Fibroblast of lung (primary cell): Measurements from ENCODE around the gene DGCR8. TPM values are rescaled to one million over a fixed set of nuclear protein-coding genes. Genes with fewer than 3 reads are reported as not detected.

Source experiments
- DNase-seq, 2 donors: peaks; one replicate each; pipeline versions ENCODE4 v3.0.0 to v3.0.0-alpha.2; 2010; ENCODE audit warnings: low read depth in 2 of 2
- H2AFZ ChIP-seq: 2 replicates; pipeline ENCODE4 v1.5.1; 2012; ENCODE audit warnings: low read length, control low read depth, inconsistent platforms
- H3K27ac ChIP-seq: 2 replicates; pipeline ENCODE4 v1.5.1; 2011; ENCODE audit warnings: low read length, control low read depth; ENCODE audit not compliant: insufficient read depth
- H3K27me3 ChIP-seq: 2 replicates; pipeline ENCODE4 v1.5.1; 2011; ENCODE audit warnings: mild to moderate bottlenecking, low read length; ENCODE audit not compliant: control insufficient read depth, insufficient read depth
- H3K36me3 ChIP-seq: 2 replicates; pipeline ENCODE4 v1.5.1; 2011; ENCODE audit warnings: low read length; ENCODE audit not compliant: control insufficient read depth, insufficient read depth
- H3K4me1 ChIP-seq: 2 replicates; pipeline ENCODE4 v1.5.1; 2011; ENCODE audit warnings: low read length; ENCODE audit not compliant: control insufficient read depth, insufficient read depth; ENCODE audit errors: extremely low read depth
- H3K4me2 ChIP-seq: 2 replicates; pipeline ENCODE4 v1.5.1; 2011; ENCODE audit warnings: low read length, control low read depth; ENCODE audit not compliant: insufficient read depth; ENCODE audit errors: extremely low read depth
- H3K4me3 ChIP-seq, 4 experiments: fragments of 200-600 bp in 1 of 4; sonication (generic) in 1 of 4; replicated peaks in 1 of 4; 2 replicates each; pipeline ENCODE4 v1.5.1; 2011 to 2016; ENCODE audit warnings: low read length in 4 of 4, low read depth in 3 of 4, mild to moderate bottlenecking in 3 of 4, control low read depth in 2 of 4, inconsistent platforms in 1 of 4, mixed read lengths in 1 of 4; ENCODE audit not compliant: insufficient read depth in 1 of 4; ENCODE audit errors: control extremely low read depth in 1 of 4
- H3K79me2 ChIP-seq: 2 replicates; pipeline ENCODE4 v1.5.1; 2012; ENCODE audit warnings: mild to moderate bottlenecking, low read length, inconsistent platforms; ENCODE audit not compliant: control insufficient read depth, insufficient read depth
- H3K9ac ChIP-seq: 2 replicates; pipeline ENCODE4 v1.5.1; 2011; ENCODE audit warnings: mild to moderate bottlenecking, low read length, control low read depth; ENCODE audit not compliant: insufficient read depth
- H3K9me3 ChIP-seq: 2 replicates; pipeline ENCODE4 v1.5.1; 2012; ENCODE audit warnings: low read depth, low read length; ENCODE audit not compliant: control insufficient read depth, insufficient read depth
- H4K20me1 ChIP-seq: 2 replicates; pipeline ENCODE4 v1.5.1; 2011; ENCODE audit warnings: low read length; ENCODE audit not compliant: control insufficient read depth, insufficient read depth; ENCODE audit errors: extremely low read depth
- EZH2 ChIP-seq: IDR thresholded peaks from 2 replicates; pipeline ENCODE4 v1.5.1; 2012; ENCODE audit warnings: low read length, control low read depth, mild to moderate bottlenecking; ENCODE audit errors: missing control alignments
- polyA plus RNA-seq, 2 donors: library from polyadenylated mRNA; depleted of rRNA in 1 of 2; stranded (reverse) in 1 of 2; unstranded in 1 of 2; fragments of >200 nt; gene quantifications; 2 replicates each; pipeline ENCODE4 v1.2.1, GENCODE V29; 2011 to 2012; ENCODE audit warnings: missing spikeins in 1 of 2
- total RNA-seq: library from RNA; depleted of rRNA; stranded (reverse); fragments of >200 nt; gene quantifications from 2 replicates; pipeline ENCODE4 v1.2.1, GENCODE V29; 2014
- TF ChIP-seq, protein P1 (sequence below), 2 donors: IDR thresholded peaks in 1 of 2; conservative IDR thresholded peaks in 1 of 2; 1 replicate in 1 of 2; 2 replicates in 1 of 2; pipeline ENCODE4 v1.5.1; 2011 to 2012; ENCODE audit warnings: low read length in 2 of 2, control low read depth in 1 of 2, inconsistent platforms in 1 of 2, low read depth in 1 of 2, mild to moderate bottlenecking in 1 of 2

DGCR8 gene
- total and polyA plus RNA-seq, 2 donors (not counting 1 experiment from before 2014, with no cell fraction given) = 18.8 to 21.3 TPM

DNA sequence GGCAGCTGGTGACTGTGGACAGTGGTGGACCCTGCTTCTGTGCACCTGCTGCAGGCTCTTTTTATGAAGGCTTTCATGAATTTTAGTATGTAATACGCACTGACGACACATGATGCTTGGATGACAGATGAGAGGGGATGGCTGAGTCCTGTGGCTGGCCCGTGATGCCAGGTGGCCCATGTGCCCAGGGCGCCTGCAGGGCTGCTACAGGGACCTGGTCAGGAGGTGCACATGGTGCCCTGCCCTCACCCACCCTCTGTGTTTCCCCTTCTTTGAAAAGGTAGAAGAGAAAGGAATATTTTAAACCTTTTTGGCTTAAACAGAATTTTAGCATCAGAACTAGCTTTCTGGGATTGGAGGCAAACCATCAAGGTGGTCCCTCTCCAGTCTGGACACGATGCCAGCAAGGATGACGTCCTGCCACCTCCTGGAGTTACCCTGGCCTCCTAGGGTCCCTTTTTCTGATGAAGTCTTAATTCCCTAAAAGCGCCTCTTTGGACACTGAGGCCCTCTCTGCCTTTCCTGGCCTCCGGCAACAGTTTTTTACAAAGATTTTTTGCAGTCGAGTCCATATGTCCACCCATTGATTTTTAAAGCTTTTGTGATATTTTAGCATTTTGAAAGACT lies 30.4 kb downstream of the DGCR8 start:
- no peaks in the 10 kb centered on the region for H3K27me3 ChIP-seq
- no peak overlapping the region for H3K4me2 ChIP-seq
- H3K9me3 ChIP-seq = no peaks in the 10 kb centered on the region
- TF ChIP-seq EZH2 = no peak
- TF ChIP-seq, protein P1, sequence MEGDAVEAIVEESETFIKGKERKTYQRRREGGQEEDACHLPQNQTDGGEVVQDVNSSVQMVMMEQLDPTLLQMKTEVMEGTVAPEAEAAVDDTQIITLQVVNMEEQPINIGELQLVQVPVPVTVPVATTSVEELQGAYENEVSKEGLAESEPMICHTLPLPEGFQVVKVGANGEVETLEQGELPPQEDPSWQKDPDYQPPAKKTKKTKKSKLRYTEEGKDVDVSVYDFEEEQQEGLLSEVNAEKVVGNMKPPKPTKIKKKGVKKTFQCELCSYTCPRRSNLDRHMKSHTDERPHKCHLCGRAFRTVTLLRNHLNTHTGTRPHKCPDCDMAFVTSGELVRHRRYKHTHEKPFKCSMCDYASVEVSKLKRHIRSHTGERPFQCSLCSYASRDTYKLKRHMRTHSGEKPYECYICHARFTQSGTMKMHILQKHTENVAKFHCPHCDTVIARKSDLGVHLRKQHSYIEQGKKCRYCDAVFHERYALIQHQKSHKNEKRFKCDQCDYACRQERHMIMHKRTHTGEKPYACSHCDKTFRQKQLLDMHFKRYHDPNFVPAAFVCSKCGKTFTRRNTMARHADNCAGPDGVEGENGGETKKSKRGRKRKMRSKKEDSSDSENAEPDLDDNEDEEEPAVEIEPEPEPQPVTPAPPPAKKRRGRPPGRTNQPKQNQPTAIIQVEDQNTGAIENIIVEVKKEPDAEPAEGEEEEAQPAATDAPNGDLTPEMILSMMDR (conservative IDR thresholded peaks at IDR 0.05 in 1 of 2, IDR thresholded peaks at IDR 0.05 in 1 of 2; ENCODE audit: low read depth in 1 of 2, low read length in 2 of 2) = no peak
- H3K27ac ChIP-seq = no peak overlapping the region
- no peaks in the 10 kb centered on the region for H3K4me1 ChIP-seq
- H3K9ac ChIP-seq = no peak overlapping the region
- peaks cover 13% of the 10 kb centered on the region for H3K79me2 ChIP-seq
- no peak overlapping the region for H3K4me3 ChIP-seq
- no peak for DNase-seq
- H3K36me3 ChIP-seq = peaks cover 61% of the 10 kb centered on the region
- no peak overlapping the region for H2AFZ ChIP-seq
- no peaks in the 10 kb centered on the region for H4K20me1 ChIP-seq

DNA sequence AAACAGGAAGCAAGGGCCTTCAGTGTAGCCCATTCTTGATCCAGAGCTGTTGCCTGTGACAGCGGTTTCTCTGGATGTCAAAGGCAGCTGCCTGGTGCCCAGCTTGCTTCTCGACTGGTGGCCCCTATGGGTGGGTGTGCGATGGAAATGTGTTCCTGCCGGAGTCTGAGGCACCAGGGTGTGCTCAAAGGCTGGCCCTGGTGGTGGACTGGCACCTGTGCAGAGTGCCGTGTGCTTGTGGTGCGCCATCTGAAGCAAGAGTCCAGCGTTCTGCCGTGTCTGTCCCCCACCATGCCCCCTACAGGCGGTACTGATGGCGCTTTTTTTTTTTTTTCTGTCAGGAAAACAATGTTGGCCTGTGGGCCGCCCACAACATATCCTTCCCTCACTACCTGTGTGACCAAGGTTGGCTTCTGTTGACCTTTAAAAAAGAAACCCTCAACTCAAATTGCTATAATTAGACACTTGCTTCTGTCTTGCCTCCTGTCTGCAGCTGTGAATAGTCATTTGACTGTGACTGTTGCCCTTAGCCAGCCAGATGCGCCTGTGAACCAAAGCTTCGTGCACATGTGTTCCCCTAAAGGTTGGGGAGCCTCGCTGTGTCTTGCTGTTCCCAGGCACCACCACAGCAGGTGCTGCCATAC lies 31.1 kb downstream of the DGCR8 start:
- peaks cover 2% of the 10 kb centered on the region for H3K4me1 ChIP-seq
- no peak overlapping the region for H3K4me3 ChIP-seq
- no peak for TF ChIP-seq EZH2
- TF ChIP-seq, protein P1 (conservative IDR thresholded peaks at IDR 0.05 in 1 of 2, IDR thresholded peaks at IDR 0.05 in 1 of 2; ENCODE audit: low read depth in 1 of 2, low read length in 2 of 2) = peak; percentile 33 to 42
- no peak overlapping the region for H3K9ac ChIP-seq
- H3K79me2 ChIP-seq = peaks cover 17% of the 10 kb centered on the region
- peak in 1 of 2 donors; percentile 20 for DNase-seq
- H3K9me3 ChIP-seq = no peaks in the 10 kb centered on the region
- peaks cover 64% of the 10 kb centered on the region for H3K36me3 ChIP-seq
- H3K4me2 ChIP-seq = no peak overlapping the region
- H3K27ac ChIP-seq = no peak overlapping the region
- no peaks in the 10 kb centered on the region for H4K20me1 ChIP-seq
- no peak overlapping the region for H2AFZ ChIP-seq
- H3K27me3 ChIP-seq = no peaks in the 10 kb centered on the region

DNA sequence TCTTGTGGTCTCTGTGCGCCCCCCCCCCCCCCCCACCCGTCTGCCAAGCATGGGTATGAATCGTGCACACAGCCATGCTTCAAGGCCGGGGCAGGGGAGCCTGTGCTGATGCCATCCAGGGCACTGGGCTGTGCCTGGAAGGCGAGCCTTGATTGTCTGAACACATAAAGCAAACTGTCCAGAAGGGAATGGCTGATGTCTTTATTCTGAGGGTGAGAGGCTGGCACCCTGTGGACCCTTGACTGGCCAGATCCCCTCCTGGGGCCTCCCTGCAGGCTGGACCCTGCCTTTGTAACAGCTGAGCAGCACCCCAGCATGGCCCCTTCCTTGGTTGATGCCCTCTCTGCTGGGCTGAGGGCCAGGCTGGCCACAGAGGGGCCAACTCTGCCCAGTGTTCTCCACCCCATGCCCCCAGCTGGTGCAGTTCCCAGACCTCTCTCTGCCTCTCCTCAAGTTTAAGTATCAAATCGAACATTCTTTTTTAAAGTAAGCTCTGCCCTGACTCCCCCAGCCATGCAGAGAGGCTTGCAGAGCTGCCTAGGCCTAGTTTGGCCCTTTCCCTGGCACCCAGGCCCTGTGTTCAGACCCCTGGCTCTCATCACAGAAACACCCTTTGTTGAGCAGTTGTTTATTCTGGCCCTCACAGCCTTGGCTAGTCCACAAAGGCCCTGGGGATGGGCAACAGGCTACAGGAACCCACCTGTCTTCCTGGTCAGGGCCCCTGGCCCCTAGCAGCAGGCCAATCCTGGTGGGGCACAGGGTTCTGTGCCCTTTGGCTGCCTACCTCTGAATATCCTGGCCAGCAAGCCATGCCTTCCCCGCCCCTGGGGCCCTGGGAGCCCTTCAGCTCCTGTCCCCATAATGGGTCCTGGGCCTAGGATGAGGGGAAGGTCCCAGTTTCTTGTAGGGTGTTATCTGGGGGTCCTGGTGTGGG lies 31.9 kb downstream of the DGCR8 start:
- H3K4me1 ChIP-seq = peaks cover 2% of the 10 kb centered on the region
- no peak for TF ChIP-seq EZH2
- TF ChIP-seq, protein P1 (conservative IDR thresholded peaks at IDR 0.05 in 1 of 2, IDR thresholded peaks at IDR 0.05 in 1 of 2; ENCODE audit: low read depth in 1 of 2, low read length in 2 of 2) = no peak
- no peak for DNase-seq
- no peaks in the 10 kb centered on the region for H3K27me3 ChIP-seq
- H3K36me3 ChIP-seq = peaks cover 59% of the 10 kb centered on the region
- no peak overlapping the region for H3K4me3 ChIP-seq
- no peaks in the 10 kb centered on the region for H3K9me3 ChIP-seq
- H3K79me2 ChIP-seq = peaks cover 25% of the 10 kb centered on the region
- H3K27ac ChIP-seq = no peak overlapping the region
- H4K20me1 ChIP-seq = no peaks in the 10 kb centered on the region
- no peak overlapping the region for H3K9ac ChIP-seq
- H2AFZ ChIP-seq = no peak overlapping the region
- H3K4me2 ChIP-seq = no peak overlapping the region
